ENCODE results near the gene LCP2. TPM values are rescaled to one million over a fixed set of nuclear protein-coding genes. Genes with fewer than 3 reads are reported as not detected.

The LCP2 gene
- total RNA-seq, 1 experiment from 2014 or later: 0.36 TPM

DNA sequence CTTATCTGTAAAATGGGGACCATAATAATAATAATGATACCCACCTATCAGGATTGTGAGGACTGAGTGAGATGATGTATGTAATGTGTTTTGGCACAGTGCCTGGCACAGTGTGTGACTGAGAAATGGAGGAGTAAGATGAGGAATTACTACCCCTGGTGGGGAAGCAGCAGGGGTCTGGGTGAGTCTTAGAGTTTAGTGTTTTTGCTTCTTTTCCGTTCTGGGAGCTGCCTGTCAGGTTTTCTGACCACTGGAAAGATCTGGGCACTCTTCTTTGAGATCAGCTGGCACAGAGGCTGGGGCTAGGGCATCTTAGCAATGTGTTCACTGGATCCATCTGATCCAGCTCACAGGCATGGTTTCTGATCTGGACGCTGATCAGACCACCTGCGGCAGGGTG lies 8.5 kb downstream of the LCP2 start:
- intact Hi-C loops (cut with micrococcal nuclease; ENCODE audit: unreplicated experiment): no loop called here
- Histone ChIP-seq H3K27ac (ENCODE audit: low read length) (no peak overlapping the region), H3K9me3 (ENCODE audit: control insufficient read depth, insufficient read depth, low read depth, low read length) (no peaks in the 10 kb centered on the region), H3K27me3 (ENCODE audit: control insufficient read depth, insufficient read depth, low read length) (peaks cover 21% of the 10 kb centered on the region), H3K4me3 (ENCODE audit: low read depth in 2 of 2, low read length in 2 of 2) (no peak overlapping the region), H3K36me3 (ENCODE audit: control insufficient read depth, insufficient read depth, low read length) (no peaks in the 10 kb centered on the region), H3K4me1 (ENCODE audit: control insufficient read depth, insufficient read depth, low read length) (no peaks in the 10 kb centered on the region)
- TF ChIP-seq TCF7L2 (IDR thresholded peaks at IDR 0.05; ENCODE audit: low read depth, low read length): no peak
- TF ChIP-seq, protein P1, sequence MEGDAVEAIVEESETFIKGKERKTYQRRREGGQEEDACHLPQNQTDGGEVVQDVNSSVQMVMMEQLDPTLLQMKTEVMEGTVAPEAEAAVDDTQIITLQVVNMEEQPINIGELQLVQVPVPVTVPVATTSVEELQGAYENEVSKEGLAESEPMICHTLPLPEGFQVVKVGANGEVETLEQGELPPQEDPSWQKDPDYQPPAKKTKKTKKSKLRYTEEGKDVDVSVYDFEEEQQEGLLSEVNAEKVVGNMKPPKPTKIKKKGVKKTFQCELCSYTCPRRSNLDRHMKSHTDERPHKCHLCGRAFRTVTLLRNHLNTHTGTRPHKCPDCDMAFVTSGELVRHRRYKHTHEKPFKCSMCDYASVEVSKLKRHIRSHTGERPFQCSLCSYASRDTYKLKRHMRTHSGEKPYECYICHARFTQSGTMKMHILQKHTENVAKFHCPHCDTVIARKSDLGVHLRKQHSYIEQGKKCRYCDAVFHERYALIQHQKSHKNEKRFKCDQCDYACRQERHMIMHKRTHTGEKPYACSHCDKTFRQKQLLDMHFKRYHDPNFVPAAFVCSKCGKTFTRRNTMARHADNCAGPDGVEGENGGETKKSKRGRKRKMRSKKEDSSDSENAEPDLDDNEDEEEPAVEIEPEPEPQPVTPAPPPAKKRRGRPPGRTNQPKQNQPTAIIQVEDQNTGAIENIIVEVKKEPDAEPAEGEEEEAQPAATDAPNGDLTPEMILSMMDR (IDR thresholded peaks at IDR 0.05): no peak
- TF ChIP-seq, protein P2, sequence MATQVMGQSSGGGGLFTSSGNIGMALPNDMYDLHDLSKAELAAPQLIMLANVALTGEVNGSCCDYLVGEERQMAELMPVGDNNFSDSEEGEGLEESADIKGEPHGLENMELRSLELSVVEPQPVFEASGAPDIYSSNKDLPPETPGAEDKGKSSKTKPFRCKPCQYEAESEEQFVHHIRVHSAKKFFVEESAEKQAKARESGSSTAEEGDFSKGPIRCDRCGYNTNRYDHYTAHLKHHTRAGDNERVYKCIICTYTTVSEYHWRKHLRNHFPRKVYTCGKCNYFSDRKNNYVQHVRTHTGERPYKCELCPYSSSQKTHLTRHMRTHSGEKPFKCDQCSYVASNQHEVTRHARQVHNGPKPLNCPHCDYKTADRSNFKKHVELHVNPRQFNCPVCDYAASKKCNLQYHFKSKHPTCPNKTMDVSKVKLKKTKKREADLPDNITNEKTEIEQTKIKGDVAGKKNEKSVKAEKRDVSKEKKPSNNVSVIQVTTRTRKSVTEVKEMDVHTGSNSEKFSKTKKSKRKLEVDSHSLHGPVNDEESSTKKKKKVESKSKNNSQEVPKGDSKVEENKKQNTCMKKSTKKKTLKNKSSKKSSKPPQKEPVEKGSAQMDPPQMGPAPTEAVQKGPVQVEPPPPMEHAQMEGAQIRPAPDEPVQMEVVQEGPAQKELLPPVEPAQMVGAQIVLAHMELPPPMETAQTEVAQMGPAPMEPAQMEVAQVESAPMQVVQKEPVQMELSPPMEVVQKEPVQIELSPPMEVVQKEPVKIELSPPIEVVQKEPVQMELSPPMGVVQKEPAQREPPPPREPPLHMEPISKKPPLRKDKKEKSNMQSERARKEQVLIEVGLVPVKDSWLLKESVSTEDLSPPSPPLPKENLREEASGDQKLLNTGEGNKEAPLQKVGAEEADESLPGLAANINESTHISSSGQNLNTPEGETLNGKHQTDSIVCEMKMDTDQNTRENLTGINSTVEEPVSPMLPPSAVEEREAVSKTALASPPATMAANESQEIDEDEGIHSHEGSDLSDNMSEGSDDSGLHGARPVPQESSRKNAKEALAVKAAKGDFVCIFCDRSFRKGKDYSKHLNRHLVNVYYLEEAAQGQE (IDR thresholded peaks at IDR 0.05; ENCODE audit: insufficient read depth in 1 of 2, low read depth in 2 of 2, low read length in 1 of 2): no peak
- TF ChIP-seq SIN3A (IDR thresholded peaks at IDR 0.05; ENCODE audit: borderline replicate concordance, insufficient read depth, low read depth, low read length): no peak
- no peak for TF ChIP-seq POLR2AphosphoS5 (IDR thresholded peaks at IDR 0.05; ENCODE audit: low read depth, low read length)
- BruUV-seq (replicated peaks): no TSS peak
- in situ Hi-C loops (cut with HindIII; ENCODE audit: low pct_unique_long_range_greater_than_20kb, low sequenced_read_pairs): no loop called here
- ATAC-seq (no peak), DNase-seq (ENCODE audit: low read depth, low spot score) (no peak)
- ChIA-PET POLR2A (no interaction called here), CTCF (no interaction called here)

DNA sequence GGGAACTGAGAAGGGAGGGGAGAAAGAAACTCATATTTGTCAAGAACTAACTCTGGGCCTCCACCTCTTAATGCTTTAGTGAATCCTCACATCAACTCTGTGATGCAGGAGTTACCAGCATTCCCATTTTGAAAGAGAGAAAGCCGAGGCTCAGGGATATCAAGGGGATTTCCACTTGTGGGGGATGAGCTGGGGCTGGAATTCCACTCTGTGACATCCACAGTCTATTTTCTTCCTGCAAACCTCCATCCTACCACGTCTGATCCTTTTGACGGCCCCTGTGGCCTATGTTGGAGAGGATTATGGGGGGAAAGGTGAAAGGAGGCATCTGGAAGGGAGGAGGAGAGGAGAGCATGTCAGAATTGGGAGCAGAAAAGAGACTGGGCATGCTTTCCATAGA lies 9.0 kb downstream of the LCP2 start:
- Histone ChIP-seq H3K27me3 (ENCODE audit: control insufficient read depth, insufficient read depth, low read length) (peaks cover 19% of the 10 kb centered on the region), H3K4me3 (ENCODE audit: low read depth in 2 of 2, low read length in 2 of 2) (no peak overlapping the region), H3K9me3 (ENCODE audit: control insufficient read depth, insufficient read depth, low read depth, low read length) (no peaks in the 10 kb centered on the region), H3K36me3 (ENCODE audit: control insufficient read depth, insufficient read depth, low read length) (no peaks in the 10 kb centered on the region), H3K4me1 (ENCODE audit: control insufficient read depth, insufficient read depth, low read length) (no peaks in the 10 kb centered on the region), H3K27ac (ENCODE audit: low read length) (no peak overlapping the region)
- no TSS peak for BruUV-seq (replicated peaks)
- no peak for TF ChIP-seq TCF7L2 (IDR thresholded peaks at IDR 0.05; ENCODE audit: low read depth, low read length)
- TF ChIP-seq, protein P1 (IDR thresholded peaks at IDR 0.05): no peak
- TF ChIP-seq, protein P2 (IDR thresholded peaks at IDR 0.05; ENCODE audit: insufficient read depth in 1 of 2, low read depth in 2 of 2, low read length in 1 of 2): no peak
- TF ChIP-seq POLR2AphosphoS5 (IDR thresholded peaks at IDR 0.05; ENCODE audit: low read depth, low read length): no peak
- TF ChIP-seq SIN3A (IDR thresholded peaks at IDR 0.05; ENCODE audit: borderline replicate concordance, insufficient read depth, low read depth, low read length): no peak
- in situ Hi-C loops (cut with HindIII; ENCODE audit: low pct_unique_long_range_greater_than_20kb, low sequenced_read_pairs): no loop called here
- DNase-seq (ENCODE audit: low read depth, low spot score) (no peak), ATAC-seq (no peak)
- intact Hi-C loops (cut with micrococcal nuclease; ENCODE audit: unreplicated experiment): no loop called here
- POLR2A ChIA-PET: no interaction called here
- CTCF ChIA-PET: no interaction called here

Data from Panc1 (cell line).